Thyroid gland (tissue), 4 donors: ENCODE data around the gene ICE2. TPM values are rescaled to one million over a fixed set of nuclear protein-coding genes. Genes with fewer than 3 reads are reported as not detected.

ENCODE experiments used
- DNase-seq, 2 donors: peaks; one replicate each; pipeline ENCODE4 v3.0.0-alpha.2; 2019
- H3K27ac ChIP-seq, 3 donors: fragments of 200-600 bp; sonication (generic); 1 replicate in 2 of 3; 2 replicates in 1 of 3; pipeline ENCODE4 v1.5.1; 2016 to 2019; ENCODE audit warnings: mild to moderate bottlenecking in 1 of 3, moderate library complexity in 1 of 3
- H3K27me3 ChIP-seq: fragments of 200-600 bp; sonication (generic); one replicate; pipeline ENCODE4 v1.5.1; 2019
- H3K36me3 ChIP-seq, 2 donors: fragments of 200-600 bp; sonication (generic); one replicate each; pipeline ENCODE4 v1.5.1; 2016 to 2019
- H3K4me1 ChIP-seq, 2 donors: fragments of 200-600 bp; sonication (generic); one replicate each; pipeline ENCODE4 v1.5.1; 2017 to 2019
- H3K4me3 ChIP-seq, 3 donors: fragments of 200-600 bp; sonication (generic); replicated peaks in 1 of 3; 1 replicate in 2 of 3; 2 replicates in 1 of 3; pipeline ENCODE4 v1.5.1; 2016; ENCODE audit warnings: mild to moderate bottlenecking in 1 of 3
- H3K9me3 ChIP-seq: fragments of 200-600 bp; sonication (generic); one replicate; pipeline ENCODE4 v1.5.1; 2017
- POLR2A ChIP-seq, 2 donors: fragments of 450-650 bp; IDR thresholded peaks; one replicate each; pipeline ENCODE4 v1.6.1; 2017; ENCODE audit warnings: antibody characterized with exemption in 2 of 2, mild to moderate bottlenecking in 2 of 2, moderate library complexity in 1 of 2
- WGBS, 2 donors: methylation state at CpG; one replicate each; pipeline ENCODE4 v1.1.5; 2017; 5-methylcytosine and 5-hydroxymethylcytosine counted together
- intact Hi-C: fragments of 100-400 bp; cut with DNase I; formaldehyde crosslinking; loops from one replicate; pipeline ENCODE4 v1.15.1; 2023
- total RNA-seq, 4 donors: library from RNA; depleted of rRNA; stranded (reverse); fragments of >200 nt; gene quantifications; one replicate each; pipeline ENCODE4 v1.2.3, GENCODE V29; 2016
- TF ChIP-seq, protein P1 (sequence below), 6 experiments: fragments of 200-600 bp in 3 of 6; fragments of 450-650 bp in 3 of 6; sonication (generic) in 3 of 6; IDR thresholded peaks; one replicate each; pipeline ENCODE4 v1.5.1; 2016 to 2019; ENCODE audit warnings: antibody characterized with exemption in 6 of 6, mild to moderate bottlenecking in 2 of 6, inconsistent platforms in 1 of 6, moderate library complexity in 1 of 6

The ICE2 gene
- total RNA-seq, 4 donors from 2014 or later: 52.6 to 84.5 (median 59.5) TPM

DNA sequence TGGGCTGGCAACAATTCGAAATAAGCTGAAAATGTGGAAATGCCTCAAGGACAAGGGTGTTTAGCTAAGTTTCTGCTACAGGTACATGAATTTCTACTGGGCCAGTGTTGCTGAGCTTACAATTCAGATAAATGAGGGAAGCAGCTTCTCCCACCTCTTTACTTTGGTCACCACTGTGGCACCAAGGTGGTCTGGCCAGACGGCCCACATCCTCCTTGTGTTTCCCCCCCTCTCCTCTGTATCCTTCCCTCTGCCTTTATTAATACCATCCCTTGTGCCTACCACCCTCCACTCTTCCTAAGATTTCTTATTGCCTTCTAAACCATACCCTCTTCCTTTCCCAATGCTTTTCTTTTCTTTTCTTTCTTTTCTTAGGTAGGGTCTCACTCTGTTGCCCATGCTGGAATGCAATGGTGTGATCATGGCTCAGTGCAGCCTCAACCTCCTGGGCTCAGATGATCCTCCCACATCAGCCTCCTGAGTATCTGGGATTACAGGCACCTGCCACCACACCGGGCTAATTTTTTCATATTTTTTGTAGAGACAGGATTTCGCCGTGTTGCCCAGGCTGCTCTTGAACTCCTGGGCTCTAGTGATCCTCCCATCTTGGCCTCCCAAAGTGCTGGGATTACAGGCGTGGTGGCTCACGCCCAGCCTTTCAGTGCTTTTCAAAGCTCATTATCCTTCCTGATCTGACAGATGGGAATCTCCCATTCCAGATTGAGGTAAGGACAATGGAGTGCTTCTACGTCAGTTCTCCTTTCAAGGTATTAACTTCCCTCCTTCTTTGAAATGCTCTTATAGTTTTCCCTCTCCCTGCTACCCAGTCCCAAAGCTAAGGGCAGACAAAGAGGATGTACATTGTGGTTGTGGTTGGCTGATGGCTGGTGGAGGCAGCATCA, 95.9 kb downstream of the ICE2 start:
- intact Hi-C loops: no loop called here
- H3K9me3 ChIP-seq: no peaks in the 10 kb centered on the region
- H3K4me3 ChIP-seq: no peak overlapping the region
- H3K36me3 ChIP-seq: peaks cover 0 to 3% of the 10 kb centered on the region in 2 donors
- no peaks in the 10 kb centered on the region for H3K27me3 ChIP-seq
- WGBS, 2 donors: 92 to 93% methylated on average over 8 of the region's 8 CpGs
- H3K27ac ChIP-seq: peak overlapping the region in 1 of 3 donors; percentile 54
- no peak for TF ChIP-seq POLR2A (IDR thresholded peaks at IDR 0.05)
- TF ChIP-seq, protein P1, sequence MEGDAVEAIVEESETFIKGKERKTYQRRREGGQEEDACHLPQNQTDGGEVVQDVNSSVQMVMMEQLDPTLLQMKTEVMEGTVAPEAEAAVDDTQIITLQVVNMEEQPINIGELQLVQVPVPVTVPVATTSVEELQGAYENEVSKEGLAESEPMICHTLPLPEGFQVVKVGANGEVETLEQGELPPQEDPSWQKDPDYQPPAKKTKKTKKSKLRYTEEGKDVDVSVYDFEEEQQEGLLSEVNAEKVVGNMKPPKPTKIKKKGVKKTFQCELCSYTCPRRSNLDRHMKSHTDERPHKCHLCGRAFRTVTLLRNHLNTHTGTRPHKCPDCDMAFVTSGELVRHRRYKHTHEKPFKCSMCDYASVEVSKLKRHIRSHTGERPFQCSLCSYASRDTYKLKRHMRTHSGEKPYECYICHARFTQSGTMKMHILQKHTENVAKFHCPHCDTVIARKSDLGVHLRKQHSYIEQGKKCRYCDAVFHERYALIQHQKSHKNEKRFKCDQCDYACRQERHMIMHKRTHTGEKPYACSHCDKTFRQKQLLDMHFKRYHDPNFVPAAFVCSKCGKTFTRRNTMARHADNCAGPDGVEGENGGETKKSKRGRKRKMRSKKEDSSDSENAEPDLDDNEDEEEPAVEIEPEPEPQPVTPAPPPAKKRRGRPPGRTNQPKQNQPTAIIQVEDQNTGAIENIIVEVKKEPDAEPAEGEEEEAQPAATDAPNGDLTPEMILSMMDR (IDR thresholded peaks at IDR 0.05): no peak
- H3K4me1 ChIP-seq: peaks cover 13 to 42% of the 10 kb centered on the region in 2 donors
- DNase-seq: no peak

DNA sequence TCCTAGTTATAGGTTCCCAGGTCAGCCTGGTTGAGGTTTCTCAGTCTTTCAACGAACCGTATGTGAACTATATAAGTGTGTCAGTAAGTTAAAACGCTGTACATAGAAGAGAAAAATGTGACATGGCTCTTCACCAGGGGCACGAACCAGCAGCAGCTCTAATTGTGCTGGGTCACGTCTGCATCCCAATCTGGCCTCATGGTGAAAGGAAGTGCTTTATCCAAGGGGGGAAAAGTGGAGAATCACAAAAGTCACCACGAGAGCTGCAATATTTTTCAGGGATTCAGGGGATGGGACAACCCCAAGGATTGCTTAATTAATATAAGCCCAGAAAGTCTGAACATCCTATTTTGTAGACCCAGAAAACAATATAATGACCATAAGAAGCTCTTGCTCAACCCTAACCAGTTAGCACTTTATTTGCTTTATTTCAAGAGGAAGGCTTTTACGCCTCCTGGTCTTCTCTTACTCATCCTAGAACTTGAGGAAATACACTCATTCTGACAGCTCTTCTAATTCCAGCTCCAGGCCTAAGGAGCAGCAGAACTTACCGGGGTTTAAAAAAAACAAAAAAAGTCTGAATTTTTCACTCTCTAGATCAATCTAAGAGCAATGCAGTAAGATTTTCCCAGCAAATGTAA, 97.7 kb downstream of the ICE2 start:
- Histone ChIP-seq H3K4me1 (peaks cover 24 to 56% of the 10 kb centered on the region in 2 donors), H3K4me3 (no peak overlapping the region), H3K36me3 (peaks cover 7% of the 10 kb centered on the region in 2 donors), H3K27ac (peak overlapping the region in 2 of 3 donors; percentile 34 to 89), H3K27me3 (no peaks in the 10 kb centered on the region), H3K9me3 (no peaks in the 10 kb centered on the region)
- intact Hi-C loops: no loop called here
- TF ChIP-seq, protein P1 (IDR thresholded peaks at IDR 0.05): no peak
- no peak for TF ChIP-seq POLR2A (IDR thresholded peaks at IDR 0.05)
- no peak for DNase-seq
- WGBS, 2 donors: 80 to 84% methylated on average over 8 of the region's 8 CpGs

DNA sequence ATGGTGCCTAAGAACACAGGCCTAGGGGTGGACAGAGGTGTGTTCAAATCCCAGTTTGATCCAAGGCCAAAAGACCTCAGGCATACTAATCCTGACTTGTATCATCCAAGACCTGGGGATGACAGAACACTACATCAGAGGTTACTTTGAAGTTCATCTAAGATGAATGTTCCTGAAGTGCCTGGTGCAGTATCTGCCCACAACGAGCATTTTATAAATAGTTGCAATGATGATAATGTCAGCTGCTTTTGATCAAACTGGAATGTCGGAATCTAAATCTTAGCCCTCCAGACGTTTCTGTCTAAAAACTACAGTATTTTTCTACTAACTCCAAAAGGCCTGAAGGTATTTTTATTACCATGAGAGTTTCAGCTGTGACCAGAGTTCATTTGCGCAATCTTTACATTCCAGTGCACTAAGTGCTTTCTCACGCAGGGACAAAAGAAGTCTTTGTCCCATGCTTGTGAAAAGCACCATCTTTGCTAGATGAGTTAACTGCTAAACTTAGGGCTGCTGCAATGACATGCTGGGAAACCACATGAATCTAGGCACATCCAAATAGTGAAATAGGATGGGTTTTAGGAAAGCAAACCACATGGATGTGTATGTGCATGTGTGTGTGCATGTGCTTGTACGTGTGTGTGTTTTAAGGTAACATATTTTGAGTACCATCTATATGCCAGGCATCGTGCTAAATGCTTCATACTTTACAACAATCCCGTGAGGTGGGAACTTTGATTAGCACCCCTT, 99.2 kb downstream of the ICE2 start:
- WGBS, 2 donors: 61 to 65% methylated on average over 8 of the region's 8 CpGs
- H3K27me3 ChIP-seq: no peaks in the 10 kb centered on the region
- no peak overlapping the region for H3K4me3 ChIP-seq
- no peak for DNase-seq
- peaks cover 5 to 7% of the 10 kb centered on the region in 2 donors for H3K36me3 ChIP-seq
- peak overlapping the region; percentile 27 to 89 (median 80) for H3K27ac ChIP-seq
- H3K4me1 ChIP-seq: peaks cover 37 to 68% of the 10 kb centered on the region in 2 donors
- intact Hi-C loops: no loop called here
- peak in 1 of 2 donors; percentile 15 for TF ChIP-seq POLR2A (IDR thresholded peaks at IDR 0.05)
- TF ChIP-seq, protein P1 (IDR thresholded peaks at IDR 0.05): no peak
- no peaks in the 10 kb centered on the region for H3K9me3 ChIP-seq

DNA sequence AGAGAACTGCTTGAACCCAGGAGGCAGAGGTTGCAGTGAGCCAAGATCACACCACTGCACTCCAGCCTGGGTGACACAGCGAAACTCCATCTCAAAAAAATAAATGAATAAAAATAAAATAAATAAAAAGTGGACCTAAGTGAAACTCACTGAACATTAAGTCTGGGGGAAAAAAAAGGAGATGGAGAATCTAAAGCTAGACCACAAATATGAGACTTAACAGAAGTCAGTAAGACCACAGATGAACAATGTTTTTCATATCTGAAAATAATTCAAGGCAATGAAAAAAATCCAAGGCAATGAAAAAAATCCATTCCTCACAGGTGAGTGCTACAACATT, 99.8 kb downstream of the ICE2 start:
- Histone ChIP-seq H3K4me3 (no peak overlapping the region), H3K4me1 (peaks cover 40 to 72% of the 10 kb centered on the region in 2 donors), H3K36me3 (peaks cover 5 to 7% of the 10 kb centered on the region in 2 donors), H3K9me3 (no peaks in the 10 kb centered on the region), H3K27ac (peak overlapping the region in 2 of 3 donors; percentile 80 to 89), H3K27me3 (no peaks in the 10 kb centered on the region)
- 100% methylated on average over 1 of the region's 1 CpG for WGBS, 2 donors
- TF ChIP-seq POLR2A (IDR thresholded peaks at IDR 0.05): no peak
- TF ChIP-seq, protein P1 (IDR thresholded peaks at IDR 0.05): no peak
- DNase-seq: no peak
- intact Hi-C loops: no loop called here
